ENCODE results near the gene SLMAP. TPM values are rescaled to one million over a fixed set of nuclear protein-coding genes. Genes with fewer than 3 reads are reported as not detected.

Gene SLMAP
- total and polyA plus RNA-seq, 2 of the 13 experiments (the other 11 are each of a cell fraction or from before 2014, with no cell fraction given): 24.0 to 48.3 TPM

DNA sequence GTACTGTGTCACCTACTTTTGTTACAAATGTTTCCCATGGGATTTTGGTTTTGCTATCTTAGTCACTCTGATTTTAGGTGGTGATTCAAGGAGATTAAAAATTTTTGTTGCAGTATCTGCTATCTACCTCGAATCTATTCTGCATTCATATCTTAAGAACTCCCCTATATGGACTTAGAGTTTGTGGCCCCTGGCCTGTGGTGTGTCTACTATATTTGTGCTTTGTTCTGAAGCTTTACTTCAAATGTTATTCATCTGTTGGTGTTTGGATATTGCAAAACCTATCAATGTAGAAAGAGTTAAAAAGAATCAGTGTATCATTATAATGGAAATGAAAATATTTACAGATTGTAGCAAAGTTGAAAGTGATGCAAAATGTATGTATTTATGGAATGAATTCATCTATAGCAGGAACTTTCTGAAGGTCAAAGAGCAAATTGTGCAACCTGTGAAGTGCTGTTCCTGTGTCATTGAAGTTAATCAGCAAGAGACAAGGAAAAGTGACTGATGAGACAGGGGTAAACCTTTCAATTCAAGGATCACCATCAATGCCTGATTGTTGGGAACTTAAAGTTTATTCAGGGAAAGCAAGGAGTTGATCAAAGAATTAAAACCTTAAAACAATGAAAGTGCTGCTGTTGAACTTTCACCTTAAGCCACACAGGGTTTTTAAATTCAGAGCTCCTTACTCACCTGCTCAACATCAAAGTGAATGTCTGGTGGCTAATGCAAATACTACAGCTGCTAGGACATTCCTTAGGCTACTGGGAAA is 71.0 kb downstream of the SLMAP start (continued):
- TF ChIP-seq, protein P1, sequence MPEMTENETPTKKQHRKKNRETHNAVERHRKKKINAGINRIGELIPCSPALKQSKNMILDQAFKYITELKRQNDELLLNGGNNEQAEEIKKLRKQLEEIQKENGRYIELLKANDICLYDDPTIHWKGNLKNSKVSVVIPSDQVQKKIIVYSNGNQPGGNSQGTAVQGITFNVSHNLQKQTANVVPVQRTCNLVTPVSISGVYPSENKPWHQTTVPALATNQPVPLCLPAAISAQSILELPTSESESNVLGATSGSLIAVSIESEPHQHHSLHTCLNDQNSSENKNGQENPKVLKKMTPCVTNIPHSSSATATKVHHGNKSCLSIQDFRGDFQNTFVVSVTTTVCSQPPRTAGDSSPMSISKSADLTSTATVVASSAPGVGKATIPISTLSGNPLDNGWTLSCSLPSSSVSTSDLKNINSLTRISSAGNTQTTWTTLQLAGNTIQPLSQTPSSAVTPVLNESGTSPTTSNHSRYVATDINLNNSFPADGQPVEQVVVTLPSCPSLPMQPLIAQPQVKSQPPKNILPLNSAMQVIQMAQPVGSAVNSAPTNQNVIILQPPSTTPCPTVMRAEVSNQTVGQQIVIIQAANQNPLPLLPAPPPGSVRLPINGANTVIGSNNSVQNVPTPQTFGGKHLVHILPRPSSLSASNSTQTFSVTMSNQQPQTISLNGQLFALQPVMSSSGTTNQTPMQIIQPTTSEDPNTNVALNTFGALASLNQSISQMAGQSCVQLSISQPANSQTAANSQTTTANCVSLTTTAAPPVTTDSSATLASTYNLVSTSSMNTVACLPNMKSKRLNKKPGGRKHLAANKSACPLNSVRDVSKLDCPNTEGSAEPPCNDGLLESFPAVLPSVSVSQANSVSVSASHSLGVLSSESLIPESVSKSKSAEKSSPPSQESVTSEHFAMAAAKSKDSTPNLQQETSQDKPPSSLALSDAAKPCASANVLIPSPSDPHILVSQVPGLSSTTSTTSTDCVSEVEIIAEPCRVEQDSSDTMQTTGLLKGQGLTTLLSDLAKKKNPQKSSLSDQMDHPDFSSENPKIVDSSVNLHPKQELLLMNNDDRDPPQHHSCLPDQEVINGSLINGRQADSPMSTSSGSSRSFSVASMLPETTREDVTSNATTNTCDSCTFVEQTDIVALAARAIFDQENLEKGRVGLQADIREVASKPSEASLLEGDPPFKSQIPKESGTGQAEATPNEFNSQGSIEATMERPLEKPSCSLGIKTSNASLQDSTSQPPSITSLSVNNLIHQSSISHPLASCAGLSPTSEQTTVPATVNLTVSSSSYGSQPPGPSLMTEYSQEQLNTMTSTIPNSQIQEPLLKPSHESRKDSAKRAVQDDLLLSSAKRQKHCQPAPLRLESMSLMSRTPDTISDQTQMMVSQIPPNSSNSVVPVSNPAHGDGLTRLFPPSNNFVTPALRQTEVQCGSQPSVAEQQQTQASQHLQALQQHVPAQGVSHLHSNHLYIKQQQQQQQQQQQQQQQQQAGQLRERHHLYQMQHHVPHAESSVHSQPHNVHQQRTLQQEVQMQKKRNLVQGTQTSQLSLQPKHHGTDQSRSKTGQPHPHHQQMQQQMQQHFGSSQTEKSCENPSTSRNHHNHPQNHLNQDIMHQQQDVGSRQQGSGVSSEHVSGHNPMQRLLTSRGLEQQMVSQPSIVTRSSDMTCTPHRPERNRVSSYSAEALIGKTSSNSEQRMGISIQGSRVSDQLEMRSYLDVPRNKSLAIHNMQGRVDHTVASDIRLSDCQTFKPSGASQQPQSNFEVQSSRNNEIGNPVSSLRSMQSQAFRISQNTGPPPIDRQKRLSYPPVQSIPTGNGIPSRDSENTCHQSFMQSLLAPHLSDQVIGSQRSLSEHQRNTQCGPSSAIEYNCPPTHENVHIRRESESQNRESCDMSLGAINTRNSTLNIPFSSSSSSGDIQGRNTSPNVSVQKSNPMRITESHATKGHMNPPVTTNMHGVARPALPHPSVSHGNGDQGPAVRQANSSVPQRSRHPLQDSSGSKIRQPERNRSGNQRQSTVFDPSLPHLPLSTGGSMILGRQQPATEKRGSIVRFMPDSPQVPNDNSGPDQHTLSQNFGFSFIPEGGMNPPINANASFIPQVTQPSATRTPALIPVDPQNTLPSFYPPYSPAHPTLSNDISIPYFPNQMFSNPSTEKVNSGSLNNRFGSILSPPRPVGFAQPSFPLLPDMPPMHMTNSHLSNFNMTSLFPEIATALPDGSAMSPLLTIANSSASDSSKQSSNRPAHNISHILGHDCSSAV (CRISPR knock-in tag; IDR thresholded peaks at IDR 0.05; ENCODE audit: borderline replicate concordance): no peak
- TF ChIP-seq, protein P2, sequence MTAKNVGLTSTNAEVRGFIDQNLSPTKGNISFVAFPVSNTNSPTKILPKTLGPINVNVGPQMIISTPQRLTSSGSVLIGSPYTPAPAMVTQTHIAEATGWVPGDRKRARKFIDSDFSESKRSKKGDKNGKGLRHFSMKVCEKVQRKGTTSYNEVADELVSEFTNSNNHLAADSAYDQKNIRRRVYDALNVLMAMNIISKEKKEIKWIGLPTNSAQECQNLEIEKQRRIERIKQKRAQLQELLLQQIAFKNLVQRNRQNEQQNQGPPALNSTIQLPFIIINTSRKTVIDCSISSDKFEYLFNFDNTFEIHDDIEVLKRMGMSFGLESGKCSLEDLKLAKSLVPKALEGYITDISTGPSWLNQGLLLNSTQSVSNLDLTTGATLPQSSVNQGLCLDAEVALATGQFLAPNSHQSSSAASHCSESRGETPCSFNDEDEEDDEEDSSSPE (CRISPR knock-in tag; IDR thresholded peaks at IDR 0.05): no peak
- TF ChIP-seq TBP (CRISPR knock-in tag; IDR thresholded peaks at IDR 0.05) (no peak), KLF16 (CRISPR knock-in tag; IDR thresholded peaks at IDR 0.05) (0 out of 4 replicates have a peak, but pooled peaks of 1 of the 2 experiments have one; percentile 39), FLYWCH1 (CRISPR knock-in tag; IDR thresholded peaks at IDR 0.05) (no peak)
- TF ChIP-seq, protein P3, sequence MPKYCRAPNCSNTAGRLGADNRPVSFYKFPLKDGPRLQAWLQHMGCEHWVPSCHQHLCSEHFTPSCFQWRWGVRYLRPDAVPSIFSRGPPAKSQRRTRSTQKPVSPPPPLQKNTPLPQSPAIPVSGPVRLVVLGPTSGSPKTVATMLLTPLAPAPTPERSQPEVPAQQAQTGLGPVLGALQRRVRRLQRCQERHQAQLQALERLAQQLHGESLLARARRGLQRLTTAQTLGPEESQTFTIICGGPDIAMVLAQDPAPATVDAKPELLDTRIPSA (CRISPR knock-in tag; IDR thresholded peaks at IDR 0.05; ENCODE audit: borderline replicate concordance): no peak
- TF ChIP-seq, protein P4, sequence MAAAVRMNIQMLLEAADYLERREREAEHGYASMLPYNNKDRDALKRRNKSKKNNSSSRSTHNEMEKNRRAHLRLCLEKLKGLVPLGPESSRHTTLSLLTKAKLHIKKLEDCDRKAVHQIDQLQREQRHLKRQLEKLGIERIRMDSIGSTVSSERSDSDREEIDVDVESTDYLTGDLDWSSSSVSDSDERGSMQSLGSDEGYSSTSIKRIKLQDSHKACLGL (CRISPR knock-in tag; IDR thresholded peaks at IDR 0.05): no peak
- TF ChIP-seq, protein P5, sequence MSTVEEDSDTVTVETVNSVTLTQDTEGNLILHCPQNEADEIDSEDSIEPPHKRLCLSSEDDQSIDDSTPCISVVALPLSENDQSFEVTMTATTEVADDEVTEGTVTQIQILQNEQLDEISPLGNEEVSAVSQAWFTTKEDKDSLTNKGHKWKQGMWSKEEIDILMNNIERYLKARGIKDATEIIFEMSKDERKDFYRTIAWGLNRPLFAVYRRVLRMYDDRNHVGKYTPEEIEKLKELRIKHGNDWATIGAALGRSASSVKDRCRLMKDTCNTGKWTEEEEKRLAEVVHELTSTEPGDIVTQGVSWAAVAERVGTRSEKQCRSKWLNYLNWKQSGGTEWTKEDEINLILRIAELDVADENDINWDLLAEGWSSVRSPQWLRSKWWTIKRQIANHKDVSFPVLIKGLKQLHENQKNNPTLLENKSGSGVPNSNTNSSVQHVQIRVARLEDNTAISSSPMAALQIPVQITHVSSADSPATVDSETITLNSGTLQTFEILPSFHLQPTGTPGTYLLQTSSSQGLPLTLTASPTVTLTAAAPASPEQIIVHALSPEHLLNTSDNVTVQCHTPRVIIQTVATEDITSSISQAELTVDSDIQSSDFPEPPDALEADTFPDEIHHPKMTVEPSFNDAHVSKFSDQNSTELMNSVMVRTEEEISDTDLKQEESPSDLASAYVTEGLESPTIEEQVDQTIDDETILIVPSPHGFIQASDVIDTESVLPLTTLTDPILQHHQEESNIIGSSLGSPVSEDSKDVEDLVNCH (CRISPR knock-in tag; IDR thresholded peaks at IDR 0.05): no peak
- TF ChIP-seq, protein P6, sequence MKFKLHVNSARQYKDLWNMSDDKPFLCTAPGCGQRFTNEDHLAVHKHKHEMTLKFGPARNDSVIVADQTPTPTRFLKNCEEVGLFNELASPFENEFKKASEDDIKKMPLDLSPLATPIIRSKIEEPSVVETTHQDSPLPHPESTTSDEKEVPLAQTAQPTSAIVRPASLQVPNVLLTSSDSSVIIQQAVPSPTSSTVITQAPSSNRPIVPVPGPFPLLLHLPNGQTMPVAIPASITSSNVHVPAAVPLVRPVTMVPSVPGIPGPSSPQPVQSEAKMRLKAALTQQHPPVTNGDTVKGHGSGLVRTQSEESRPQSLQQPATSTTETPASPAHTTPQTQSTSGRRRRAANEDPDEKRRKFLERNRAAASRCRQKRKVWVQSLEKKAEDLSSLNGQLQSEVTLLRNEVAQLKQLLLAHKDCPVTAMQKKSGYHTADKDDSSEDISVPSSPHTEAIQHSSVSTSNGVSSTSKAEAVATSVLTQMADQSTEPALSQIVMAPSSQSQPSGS (CRISPR knock-in tag; IDR thresholded peaks at IDR 0.05): 0 out of 2 replicates have a peak, but pooled peaks have one; percentile 37
